HFFc6 (cell line): Measurements from ENCODE around the gene KCNQ1OT1. TPM values are rescaled to one million over a fixed set of nuclear protein-coding genes. Genes with fewer than 3 reads are reported as not detected.
A peak's percentile ranks its signal among the peaks of the same experiment; 100 is the strongest.

Experiments
- DNase-seq: peaks from one replicate; pipeline ENCODE4 v3.0.0-alpha.2; 2018
- H3K27ac Mint-ChIP-seq: 2 replicates; pipeline ENCODE4 v1.8.0; 2020; ENCODE audit warnings: mild to moderate bottlenecking, mixed read lengths
- H3K27me3 Mint-ChIP-seq: 2 replicates; pipeline ENCODE4 v1.8.0; 2021; ENCODE audit warnings: mild to moderate bottlenecking, moderate library complexity, mixed read lengths; ENCODE audit not compliant: insufficient read depth
- H3K36me3 Mint-ChIP-seq: 2 replicates; pipeline ENCODE4 v1.8.0; 2021; ENCODE audit warnings: low read depth, mixed read lengths
- H3K4me1 Mint-ChIP-seq: 2 replicates; pipeline ENCODE4 v1.8.0; 2020; ENCODE audit warnings: low read depth, mixed read lengths
- H3K4me3 Mint-ChIP-seq: 2 replicates; pipeline ENCODE4 v1.8.0; 2020; ENCODE audit warnings: mild to moderate bottlenecking, moderate library complexity, mixed read lengths
- H3K9me3 Mint-ChIP-seq: 2 replicates; pipeline ENCODE4 v1.8.0; 2020; ENCODE audit warnings: mild to moderate bottlenecking, mixed read lengths
- total RNA-seq, 6 experiments: library from RNA; stranded (reverse); fragmentation: NEBNext Ultra II Directional; extraction: Animal tissue kit (Norgen Biotek cat#: 25700); gene quantifications; 2 replicates in 1 of 6; 3 replicates in 5 of 6; pipeline ENCODE4 v1.2.3, GENCODE V29; 2021
- TF ChIP-seq, protein P1 (sequence below): fragments of 200-600 bp; sonication (generic); IDR thresholded peaks from 2 replicates; pipeline ENCODE4 v1.5.0; 2021; ENCODE audit warnings: antibody characterized with exemption, mild to moderate bottlenecking

The KCNQ1OT1 gene
- total RNA-seq, 6 experiments from 2014 or later = 0.41 to 0.76 (median 0.43) TPM

DNA sequence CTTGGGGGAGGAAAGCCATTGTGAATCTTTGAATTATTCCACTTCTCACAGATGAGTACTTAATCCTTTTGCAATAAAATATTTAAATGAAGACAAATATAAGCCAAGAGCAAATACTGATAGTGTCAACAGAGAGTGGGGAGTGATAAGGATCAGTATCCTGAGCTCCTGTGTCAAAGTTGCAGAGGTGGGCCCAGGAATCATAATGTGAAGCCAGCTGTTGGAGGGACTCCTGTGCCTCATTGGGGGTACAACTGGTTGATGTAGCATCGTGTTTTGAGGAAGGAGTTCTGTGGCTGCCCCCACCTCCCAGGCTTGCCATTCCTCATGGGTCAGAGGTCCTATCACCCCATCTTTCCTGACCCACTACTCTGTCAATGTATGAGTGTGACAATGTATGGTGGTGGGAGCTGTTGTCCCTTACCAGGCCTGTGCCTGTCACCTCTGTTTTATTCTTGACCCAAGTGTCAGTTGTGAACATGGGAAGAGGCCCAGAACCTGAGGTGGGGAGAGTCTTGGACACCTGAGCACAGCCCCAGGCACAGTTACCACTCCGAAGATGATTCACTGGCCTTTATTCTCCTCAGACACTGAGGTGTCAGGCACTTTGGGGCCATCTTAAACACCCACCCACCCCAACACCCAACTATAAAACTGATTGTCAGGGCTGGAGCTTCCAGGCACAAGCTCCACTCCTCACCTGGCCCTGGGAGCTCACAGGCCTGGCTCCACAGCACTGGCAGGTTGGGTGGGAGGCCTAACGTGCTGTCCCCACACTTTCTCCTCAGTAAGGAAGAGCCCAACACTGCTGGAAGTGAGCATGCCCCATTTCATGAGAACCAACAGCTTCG, 38.4 kb downstream of the KCNQ1OT1 start:
- DNase-seq = no peak
- no peak overlapping the region for H3K27ac Mint-ChIP-seq
- TF ChIP-seq, protein P1, sequence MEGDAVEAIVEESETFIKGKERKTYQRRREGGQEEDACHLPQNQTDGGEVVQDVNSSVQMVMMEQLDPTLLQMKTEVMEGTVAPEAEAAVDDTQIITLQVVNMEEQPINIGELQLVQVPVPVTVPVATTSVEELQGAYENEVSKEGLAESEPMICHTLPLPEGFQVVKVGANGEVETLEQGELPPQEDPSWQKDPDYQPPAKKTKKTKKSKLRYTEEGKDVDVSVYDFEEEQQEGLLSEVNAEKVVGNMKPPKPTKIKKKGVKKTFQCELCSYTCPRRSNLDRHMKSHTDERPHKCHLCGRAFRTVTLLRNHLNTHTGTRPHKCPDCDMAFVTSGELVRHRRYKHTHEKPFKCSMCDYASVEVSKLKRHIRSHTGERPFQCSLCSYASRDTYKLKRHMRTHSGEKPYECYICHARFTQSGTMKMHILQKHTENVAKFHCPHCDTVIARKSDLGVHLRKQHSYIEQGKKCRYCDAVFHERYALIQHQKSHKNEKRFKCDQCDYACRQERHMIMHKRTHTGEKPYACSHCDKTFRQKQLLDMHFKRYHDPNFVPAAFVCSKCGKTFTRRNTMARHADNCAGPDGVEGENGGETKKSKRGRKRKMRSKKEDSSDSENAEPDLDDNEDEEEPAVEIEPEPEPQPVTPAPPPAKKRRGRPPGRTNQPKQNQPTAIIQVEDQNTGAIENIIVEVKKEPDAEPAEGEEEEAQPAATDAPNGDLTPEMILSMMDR = no peak
- H3K4me1 Mint-ChIP-seq = peaks cover 8% of the 10 kb centered on the region
- peaks cover 42% of the 10 kb centered on the region for H3K9me3 Mint-ChIP-seq
- peaks cover 17% of the 10 kb centered on the region for H3K36me3 Mint-ChIP-seq
- no peak overlapping the region for H3K4me3 Mint-ChIP-seq
- peaks cover 25% of the 10 kb centered on the region for H3K27me3 Mint-ChIP-seq

DNA sequence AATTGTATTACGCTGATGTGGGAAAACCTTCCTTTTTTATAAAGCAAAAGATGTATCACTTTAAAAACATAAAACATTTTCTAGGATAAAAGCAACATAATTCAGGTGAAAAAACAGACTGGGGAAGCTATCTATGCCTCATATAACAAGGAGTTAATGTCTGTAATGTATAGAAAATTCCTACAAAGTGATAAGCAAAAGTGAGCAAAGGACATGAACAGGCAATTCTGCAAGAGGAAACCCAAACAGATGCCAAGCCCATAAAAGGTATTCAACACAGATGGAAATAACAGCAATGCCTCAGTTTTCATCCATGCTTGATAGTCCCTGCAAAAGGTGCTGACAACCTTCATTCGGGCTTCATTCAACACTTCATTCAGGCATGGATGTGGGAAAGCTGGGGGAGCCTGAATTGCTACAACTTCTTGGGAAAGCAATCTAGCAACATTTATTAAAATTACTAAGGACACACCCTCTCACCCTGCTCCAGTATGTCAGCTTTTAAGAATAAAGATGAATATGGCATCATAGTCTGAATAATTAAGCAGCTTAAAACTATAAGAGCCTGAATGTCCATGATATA, 39.3 kb downstream of the KCNQ1OT1 start:
- H3K27me3 Mint-ChIP-seq = peaks cover 26% of the 10 kb centered on the region
- DNase-seq = no peak
- peaks cover 22% of the 10 kb centered on the region for H3K36me3 Mint-ChIP-seq
- no peak overlapping the region for H3K4me3 Mint-ChIP-seq
- no peak overlapping the region for H3K27ac Mint-ChIP-seq
- peaks cover 51% of the 10 kb centered on the region for H3K9me3 Mint-ChIP-seq
- TF ChIP-seq, protein P1 = no peak
- H3K4me1 Mint-ChIP-seq = peaks cover 14% of the 10 kb centered on the region

DNA sequence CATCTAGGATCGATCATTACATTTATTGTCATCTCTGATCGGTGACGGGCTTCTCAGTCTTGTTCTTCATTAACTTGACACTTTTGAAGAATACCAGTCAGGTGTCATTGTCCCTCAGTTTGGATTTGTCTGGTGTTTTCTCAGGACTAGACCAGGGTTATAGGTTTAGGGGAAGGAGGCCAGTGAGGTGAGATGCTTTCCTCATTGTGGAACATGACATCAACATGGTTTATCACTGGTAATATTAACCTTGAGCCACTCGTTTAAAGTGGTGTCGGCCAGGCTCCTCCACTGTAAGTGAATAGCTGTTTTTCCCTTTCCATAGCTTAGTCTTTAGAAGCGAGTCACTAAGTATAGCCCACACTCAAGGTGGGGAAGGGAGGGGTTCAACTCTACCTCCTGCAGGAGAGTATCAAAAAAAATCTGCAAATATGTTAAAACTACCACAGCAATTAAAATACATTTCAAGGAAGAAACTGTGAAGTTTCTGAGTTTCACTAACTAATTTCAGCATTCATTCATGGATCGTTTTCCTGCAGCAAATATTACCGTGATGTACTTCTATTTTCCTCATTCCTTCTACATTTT, 42.0 kb downstream of the KCNQ1OT1 start:
- Mint-ChIP-seq H3K27ac (no peak overlapping the region), H3K4me3 (no peak overlapping the region), H3K9me3 (peaks cover 61% of the 10 kb centered on the region), H3K27me3 (peaks cover 19% of the 10 kb centered on the region), H3K36me3 (peaks cover 23% of the 10 kb centered on the region), H3K4me1 (peaks cover 14% of the 10 kb centered on the region)
- no peak for DNase-seq
- TF ChIP-seq, protein P1 = no peak

DNA sequence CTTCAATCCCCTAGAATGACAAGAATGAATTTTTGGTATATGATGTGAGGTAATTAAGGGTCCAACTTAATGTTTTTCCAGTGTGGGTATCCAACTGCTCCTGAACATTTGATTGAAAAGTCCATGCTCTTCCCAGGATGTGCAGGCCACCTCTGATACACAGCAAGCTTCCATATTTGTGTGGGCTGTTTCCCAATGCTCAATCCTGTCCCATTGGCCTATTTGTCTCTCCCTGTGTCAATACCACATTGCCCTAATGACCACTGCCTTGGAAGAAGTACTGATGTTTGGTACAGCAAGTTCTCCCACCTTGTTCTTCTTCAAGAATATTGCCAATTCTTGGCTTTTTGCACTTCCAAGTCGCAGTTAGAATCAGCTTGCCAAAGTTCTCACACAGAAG, 42.9 kb downstream of the KCNQ1OT1 start:
- no peak overlapping the region for H3K4me3 Mint-ChIP-seq
- no peak overlapping the region for H3K27ac Mint-ChIP-seq
- H3K36me3 Mint-ChIP-seq = peaks cover 30% of the 10 kb centered on the region
- TF ChIP-seq, protein P1 = no peak
- peaks cover 21% of the 10 kb centered on the region for H3K27me3 Mint-ChIP-seq
- peaks cover 14% of the 10 kb centered on the region for H3K4me1 Mint-ChIP-seq
- DNase-seq = no peak
- H3K9me3 Mint-ChIP-seq = peaks cover 65% of the 10 kb centered on the region

DNA sequence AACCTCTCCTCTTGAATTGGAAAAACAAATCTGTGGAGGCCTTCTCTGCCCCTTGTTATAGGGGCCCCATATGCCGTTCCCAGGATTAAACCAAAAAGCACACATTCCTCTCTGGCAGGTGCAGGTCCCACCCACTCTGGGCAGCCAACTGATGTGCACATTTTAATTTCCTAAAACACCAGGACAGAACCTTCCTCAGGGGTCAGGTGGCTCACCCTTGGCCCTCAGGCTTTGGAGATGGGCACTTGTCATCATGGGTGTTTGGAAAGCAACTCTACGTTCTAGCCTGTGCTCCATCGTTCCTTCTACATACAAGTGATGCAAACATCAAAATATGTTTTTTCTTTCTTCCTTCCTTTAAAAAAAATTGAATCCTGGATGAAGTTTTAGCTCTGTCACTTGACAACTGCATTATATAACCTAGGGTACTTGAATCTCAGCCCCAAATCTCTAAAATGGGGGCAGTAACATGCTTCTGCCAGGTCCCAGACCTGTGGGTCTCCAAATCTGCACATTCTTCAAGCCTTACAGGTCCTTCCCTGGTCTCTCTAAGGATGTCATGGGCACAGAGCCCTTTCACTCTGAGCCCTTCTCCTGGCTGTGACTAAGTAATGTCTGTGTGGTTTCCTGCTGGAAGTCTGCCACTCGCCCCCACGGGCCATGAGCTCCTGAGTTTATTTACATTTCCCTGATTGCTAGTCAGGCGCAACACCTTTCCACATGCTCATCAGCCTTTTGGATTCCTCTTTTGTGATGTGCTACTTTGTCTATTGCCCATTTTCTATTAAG, 43.8 kb downstream of the KCNQ1OT1 start:
- Mint-ChIP-seq H3K4me1 (peaks cover 14% of the 10 kb centered on the region), H3K27me3 (peaks cover 17% of the 10 kb centered on the region), H3K36me3 (peaks cover 34% of the 10 kb centered on the region), H3K27ac (no peak overlapping the region), H3K4me3 (no peak overlapping the region), H3K9me3 (peaks cover 69% of the 10 kb centered on the region)
- TF ChIP-seq, protein P1 = no peak
- peak; percentile 6 for DNase-seq
